A549 (cell line): ENCODE data around the gene BTLA. TPM values are rescaled to one million over a fixed set of nuclear protein-coding genes. Genes with fewer than 3 reads are reported as not detected.

ENCODE experiments used
- ATAC-seq, 2 experiments: fragments of 200-7000 bp in 1 of 2; fragments of >200 bp in 1 of 2; cut with Nextera tagmentation in 1 of 2; cut with Tn5 transposase in 1 of 2; 3 replicates each; pipeline versions ENCODE4 v1.8.0 to v1.9.1; 2018 to 2020; ENCODE audit warnings: mild to moderate bottlenecking in 1 of 2, moderate library complexity in 1 of 2
- CTCF ChIA-PET: fragments of 300-600 bp; sonication (Branson Sonifier 250); formaldehyde crosslinking; extraction: SDS; loops from one replicate; lab custom pipeline; 2021; ENCODE audit warnings: antibody characterized with exemption, inconsistent platforms; lab: Yijun Ruan, JAX
- POLR2A ChIA-PET: fragments of 350-600 bp; formaldehyde crosslinking; extraction: SDS; loops from one replicate; lab custom pipeline; 2021; ENCODE audit warnings: antibody characterized with exemption, inconsistent platforms; lab: Yijun Ruan, JAX
- DNase-seq, 2 experiments: peaks; one replicate each; pipeline versions ENCODE4 v3.0.0 to v3.0.0-alpha.2; 2011 to 2016; ENCODE audit warnings: low read depth in 1 of 2, low spot score in 1 of 2
- FAIRE-seq: peaks from 2 replicates; lab custom pipeline; 2011; peaks lifted over from hg19 to GRCh38; lab: Jason Lieb, UNC
- H3K27ac ChIP-seq, 2 experiments: fragments of >200 bp; sonication (Bioruptor Twin); formaldehyde crosslinking; 3 replicates each; pipeline ENCODE4 v1.5.1; 2016 to 2017
- H3K4me1 ChIP-seq: fragments of >200 bp; sonication (Bioruptor Twin); formaldehyde crosslinking; 3 replicates; pipeline ENCODE4 v1.6.1; 2016
- H3K4me2 ChIP-seq: fragments of >200 bp; sonication (Bioruptor Twin); formaldehyde crosslinking; 3 replicates; pipeline ENCODE4 v1.6.1; 2016
- H3K4me3 ChIP-seq: fragments of >200 bp; sonication (Bioruptor Twin); formaldehyde crosslinking; 3 replicates; pipeline ENCODE4 v1.5.1; 2016
- H3K9me3 ChIP-seq: fragments of >200 bp; sonication (Bioruptor Twin); formaldehyde crosslinking; 3 replicates; pipeline ENCODE4 v1.6.1; 2016
- BHLHE40 ChIP-seq: IDR thresholded peaks from 2 replicates; pipeline ENCODE4 v1.6.1; 2012; ENCODE audit warnings: low read depth, low read length, inconsistent platforms
- CBX2 ChIP-seq: fragments of 200-600 bp; sonication (generic); IDR thresholded peaks from 2 replicates; pipeline ENCODE4 v1.6.1; 2016; ENCODE audit warnings: low read depth, mild to moderate bottlenecking, borderline replicate concordance
- CBX8 ChIP-seq: fragments of 200-600 bp; sonication (generic); IDR thresholded peaks from 2 replicates; pipeline ENCODE4 v1.6.1; 2016
- CEBPB ChIP-seq, 2 experiments: fragments of >200 bp in 1 of 2; sonication (Bioruptor Twin) in 1 of 2; formaldehyde crosslinking in 1 of 2; IDR thresholded peaks; 2 replicates each; pipeline ENCODE4 v1.6.1; 2012 to 2016
- CHD4 ChIP-seq: fragments of 200-600 bp; sonication (generic); IDR thresholded peaks from 2 replicates; pipeline ENCODE4 v1.6.1; 2016; ENCODE audit warnings: antibody characterized with exemption, mild to moderate bottlenecking, borderline replicate concordance
- EHF ChIP-seq: fragments of 250-450 bp; sonication (Bioruptor Pico); IDR thresholded peaks from 2 replicates; pipeline ENCODE4 v1.5.0; 2020; ENCODE audit warnings: mild to moderate bottlenecking
- EP300 ChIP-seq, 2 experiments: fragments of >200 bp; sonication (Bioruptor Twin); formaldehyde crosslinking; IDR thresholded peaks; 2 replicates in 1 of 2; 3 replicates in 1 of 2; pipeline ENCODE4 v1.6.1; 2016 to 2017
- ESRRA ChIP-seq: fragments of 150-350 bp; IDR thresholded peaks from 2 replicates; pipeline ENCODE4 v1.6.1; 2014; ENCODE audit warnings: mild to moderate bottlenecking, low read length, borderline replicate concordance
- FOSB ChIP-seq: fragments of 250-450 bp; sonication (Bioruptor Pico); IDR thresholded peaks from 2 replicates; pipeline ENCODE4 v1.5.0; 2020; ENCODE audit warnings: mild to moderate bottlenecking, moderate library complexity
- FOXS1 ChIP-seq: fragments of 250-450 bp; sonication (Bioruptor Pico); IDR thresholded peaks from 2 replicates; pipeline ENCODE4 v1.5.0; 2020; ENCODE audit warnings: mild to moderate bottlenecking, moderate library complexity
- GATA3 ChIP-seq: IDR thresholded peaks from 2 replicates; pipeline ENCODE4 v1.6.1; 2012; ENCODE audit warnings: borderline replicate concordance
- HDAC2 ChIP-seq: fragments of 200-600 bp; sonication (generic); IDR thresholded peaks from 2 replicates; pipeline ENCODE4 v1.6.1; 2016
- HOXA7 ChIP-seq: fragments of 250-450 bp; sonication (Bioruptor Pico); IDR thresholded peaks from 2 replicates; pipeline ENCODE4 v1.5.0; 2020; ENCODE audit warnings: mild to moderate bottlenecking, moderate library complexity
- JUN ChIP-seq, 2 experiments: fragments of >200 bp; sonication (Bioruptor Twin); formaldehyde crosslinking; IDR thresholded peaks; 2 replicates in 1 of 2; 3 replicates in 1 of 2; pipeline ENCODE4 v1.6.1; 2016 to 2017
- KDM1A ChIP-seq: fragments of 200-600 bp; sonication (generic); IDR thresholded peaks from 2 replicates; pipeline ENCODE4 v1.6.1; 2016; ENCODE audit warnings: low read depth, mild to moderate bottlenecking
- KDM5A ChIP-seq: fragments of 200-600 bp; sonication (generic); IDR thresholded peaks from 2 replicates; pipeline ENCODE4 v1.6.1; 2016; ENCODE audit warnings: antibody characterized with exemption, mild to moderate bottlenecking
- MAFK ChIP-seq: fragments of 450-650 bp; IDR thresholded peaks from 2 replicates; pipeline ENCODE4 v1.6.1; 2014; ENCODE audit not compliant: partially characterized antibody
- MAZ ChIP-seq: fragments of 150-350 bp; IDR thresholded peaks from 2 replicates; pipeline ENCODE4 v1.6.1; 2014; ENCODE audit warnings: antibody characterized with exemption, low read depth, low read length, borderline replicate concordance
- NR3C1 ChIP-seq: fragments of >200 bp; sonication (Bioruptor Twin); formaldehyde crosslinking; IDR thresholded peaks from 3 replicates; pipeline ENCODE4 v1.6.1; 2017
- POLR2A ChIP-seq: IDR thresholded peaks from 2 replicates; pipeline ENCODE4 v1.6.1; 2012; ENCODE audit warnings: mild to moderate bottlenecking, low read length
- RAD21 ChIP-seq, 2 experiments: fragments of >200 bp in 1 of 2; sonication (Bioruptor Twin) in 1 of 2; formaldehyde crosslinking in 1 of 2; IDR thresholded peaks in 1 of 2; conservative IDR thresholded peaks in 1 of 2; 2 replicates in 1 of 2; 3 replicates in 1 of 2; pipeline ENCODE4 v1.6.1; 2012 to 2018; ENCODE audit warnings: inconsistent platforms in 1 of 2
- SREBF2 ChIP-seq: fragments of 450-650 bp; IDR thresholded peaks from 2 replicates; pipeline ENCODE4 v1.6.1; 2014; ENCODE audit warnings: mild to moderate bottlenecking, moderate library complexity
- TFCP2L1 ChIP-seq: fragments of 250-450 bp; sonication (Bioruptor Pico); IDR thresholded peaks from 2 replicates; pipeline ENCODE4 v1.5.0; 2021; ENCODE audit warnings: mild to moderate bottlenecking
- TP53 ChIP-seq: fragments of 250-450 bp; sonication (Bioruptor Pico); IDR thresholded peaks from 2 replicates; pipeline ENCODE4 v1.5.0; 2021; ENCODE audit warnings: mild to moderate bottlenecking, moderate library complexity
- ZC3H11A ChIP-seq: fragments of 450-650 bp; IDR thresholded peaks from 2 replicates; pipeline ENCODE4 v1.6.1; 2014; ENCODE audit warnings: antibody characterized with exemption, mild to moderate bottlenecking
- ZFP36 ChIP-seq: fragments of 450-650 bp; IDR thresholded peaks from 2 replicates; pipeline ENCODE4 v1.6.1; 2014; ENCODE audit warnings: borderline replicate concordance; ENCODE audit not compliant: partially characterized antibody
- ZSCAN20 ChIP-seq: fragments of 250-450 bp; sonication (Bioruptor Pico); IDR thresholded peaks from 2 replicates; pipeline ENCODE4 v1.8.0; 2022; ENCODE audit warnings: mild to moderate bottlenecking, moderate library complexity
- WGBS: methylation state at CpG from one replicate; pipeline ENCODE4 v1.1.6; 2017; ENCODE audit errors: missing lambda C conversion rate; 5-methylcytosine and 5-hydroxymethylcytosine counted together
- polyA plus RNA-seq, 4 experiments: library from polyadenylated mRNA; depleted of rRNA in 3 of 4; stranded (reverse); fragments of >200 nt; fragmentation: RNase III in 1 of 4; extraction: RNeasy Plus Mini Kit Qiagen cat#74134 plus additional on column Dnase treatment in 1 of 4; gene quantifications; 2 replicates in 3 of 4; 3 replicates in 1 of 4; pipeline ENCODE4 v1.2.3, GENCODE V29; 2011 to 2017
- TF ChIP-seq, protein P1 (sequence below): fragments of 250-450 bp; sonication (Bioruptor Pico); IDR thresholded peaks from 2 replicates; pipeline ENCODE4 v1.5.0; 2020; ENCODE audit warnings: low read depth, mild to moderate bottlenecking, moderate library complexity
- TF ChIP-seq, protein P2 (sequence below): fragments of >200 bp; sonication (Bioruptor Twin); formaldehyde crosslinking; IDR thresholded peaks from 3 replicates; pipeline ENCODE4 v1.6.1; 2016
- TF ChIP-seq, protein P3 (sequence below): fragments of >200 bp; sonication (Bioruptor Twin); formaldehyde crosslinking; IDR thresholded peaks from 3 replicates; pipeline ENCODE4 v1.5.1; 2016
- TF ChIP-seq, protein P4 (sequence below): IDR thresholded peaks from 2 replicates; pipeline ENCODE4 v1.6.1; 2012

Gene BTLA
- polyA plus RNA-seq, 2 of the 4 experiments (the other 2 are of a cell fraction), result 0.03 TPM; not detected in 1

DNA sequence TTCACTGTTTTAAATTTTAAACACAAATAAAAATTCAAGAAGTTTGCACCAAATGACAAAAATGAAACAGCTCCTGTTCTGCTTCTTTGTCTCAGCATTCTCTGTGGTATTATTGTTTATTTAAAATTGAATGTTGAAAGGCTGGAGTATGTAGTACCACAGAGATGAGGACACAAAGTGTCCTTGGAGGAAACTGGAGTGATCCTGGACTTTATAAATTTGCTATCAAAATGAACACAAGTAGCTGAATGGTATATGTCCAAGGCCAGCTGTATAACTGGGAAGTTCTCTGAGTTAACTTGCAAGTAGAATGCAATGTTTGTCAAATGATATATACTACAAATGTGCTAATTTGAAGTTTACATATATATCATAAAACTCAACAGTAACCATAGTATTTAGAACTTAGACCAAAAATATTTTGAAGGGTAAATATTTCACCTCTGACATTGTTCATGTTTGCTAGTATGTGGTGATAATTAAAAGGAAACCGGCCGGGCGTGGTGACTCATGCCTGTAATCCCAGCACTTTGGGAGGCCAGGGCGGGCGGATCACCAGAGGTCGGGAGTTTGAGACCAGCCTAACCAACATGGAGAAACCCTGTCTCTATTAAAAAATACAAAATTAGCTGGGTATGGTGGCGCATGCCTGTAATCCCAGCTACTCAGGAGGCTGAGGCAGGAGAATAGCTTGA lies 12.3 kb downstream of the BTLA start:
- Histone ChIP-seq H3K4me2 (no peak overlapping the region), H3K9me3 (no peaks in the 10 kb centered on the region), H3K4me1 (no peaks in the 10 kb centered on the region), H3K4me3 (no peak overlapping the region), H3K27ac (no peak overlapping the region)
- POLR2A ChIA-PET, result no interaction called here
- 57% methylated on average over 7 of the region's 7 CpGs for WGBS
- ATAC-seq (no peak), FAIRE-seq (no peak), DNase-seq (no peak)
- TF ChIP-seq SREBF2 (no peak), KDM1A (no peak), MAFK (no peak), HOXA7 (no peak), POLR2A (no peak), ZFP36 (no peak), FOXS1 (no peak), KDM5A (no peak), GATA3 (no peak), ESRRA (no peak), EP300 (IDR thresholded peaks at IDR 0.05) (no peak), BHLHE40 (no peak), CBX2 (no peak)
- TF ChIP-seq, protein P1, sequence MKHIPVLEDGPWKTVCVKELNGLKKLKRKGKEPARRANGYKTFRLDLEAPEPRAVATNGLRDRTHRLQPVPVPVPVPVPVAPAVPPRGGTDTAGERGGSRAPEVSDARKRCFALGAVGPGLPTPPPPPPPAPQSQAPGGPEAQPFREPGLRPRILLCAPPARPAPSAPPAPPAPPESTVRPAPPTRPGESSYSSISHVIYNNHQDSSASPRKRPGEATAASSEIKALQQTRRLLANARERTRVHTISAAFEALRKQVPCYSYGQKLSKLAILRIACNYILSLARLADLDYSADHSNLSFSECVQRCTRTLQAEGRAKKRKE (CRISPR knock-in tag), result no peak
- TF ChIP-seq, protein P2, sequence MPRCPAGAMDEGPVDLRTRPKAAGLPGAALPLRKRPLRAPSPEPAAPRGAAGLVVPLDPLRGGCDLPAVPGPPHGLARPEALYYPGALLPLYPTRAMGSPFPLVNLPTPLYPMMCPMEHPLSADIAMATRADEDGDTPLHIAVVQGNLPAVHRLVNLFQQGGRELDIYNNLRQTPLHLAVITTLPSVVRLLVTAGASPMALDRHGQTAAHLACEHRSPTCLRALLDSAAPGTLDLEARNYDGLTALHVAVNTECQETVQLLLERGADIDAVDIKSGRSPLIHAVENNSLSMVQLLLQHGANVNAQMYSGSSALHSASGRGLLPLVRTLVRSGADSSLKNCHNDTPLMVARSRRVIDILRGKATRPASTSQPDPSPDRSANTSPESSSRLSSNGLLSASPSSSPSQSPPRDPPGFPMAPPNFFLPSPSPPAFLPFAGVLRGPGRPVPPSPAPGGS, result no peak
- TF ChIP-seq, protein P3, sequence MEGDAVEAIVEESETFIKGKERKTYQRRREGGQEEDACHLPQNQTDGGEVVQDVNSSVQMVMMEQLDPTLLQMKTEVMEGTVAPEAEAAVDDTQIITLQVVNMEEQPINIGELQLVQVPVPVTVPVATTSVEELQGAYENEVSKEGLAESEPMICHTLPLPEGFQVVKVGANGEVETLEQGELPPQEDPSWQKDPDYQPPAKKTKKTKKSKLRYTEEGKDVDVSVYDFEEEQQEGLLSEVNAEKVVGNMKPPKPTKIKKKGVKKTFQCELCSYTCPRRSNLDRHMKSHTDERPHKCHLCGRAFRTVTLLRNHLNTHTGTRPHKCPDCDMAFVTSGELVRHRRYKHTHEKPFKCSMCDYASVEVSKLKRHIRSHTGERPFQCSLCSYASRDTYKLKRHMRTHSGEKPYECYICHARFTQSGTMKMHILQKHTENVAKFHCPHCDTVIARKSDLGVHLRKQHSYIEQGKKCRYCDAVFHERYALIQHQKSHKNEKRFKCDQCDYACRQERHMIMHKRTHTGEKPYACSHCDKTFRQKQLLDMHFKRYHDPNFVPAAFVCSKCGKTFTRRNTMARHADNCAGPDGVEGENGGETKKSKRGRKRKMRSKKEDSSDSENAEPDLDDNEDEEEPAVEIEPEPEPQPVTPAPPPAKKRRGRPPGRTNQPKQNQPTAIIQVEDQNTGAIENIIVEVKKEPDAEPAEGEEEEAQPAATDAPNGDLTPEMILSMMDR, result no peak
- CTCF ChIA-PET, result no interaction called here

DNA sequence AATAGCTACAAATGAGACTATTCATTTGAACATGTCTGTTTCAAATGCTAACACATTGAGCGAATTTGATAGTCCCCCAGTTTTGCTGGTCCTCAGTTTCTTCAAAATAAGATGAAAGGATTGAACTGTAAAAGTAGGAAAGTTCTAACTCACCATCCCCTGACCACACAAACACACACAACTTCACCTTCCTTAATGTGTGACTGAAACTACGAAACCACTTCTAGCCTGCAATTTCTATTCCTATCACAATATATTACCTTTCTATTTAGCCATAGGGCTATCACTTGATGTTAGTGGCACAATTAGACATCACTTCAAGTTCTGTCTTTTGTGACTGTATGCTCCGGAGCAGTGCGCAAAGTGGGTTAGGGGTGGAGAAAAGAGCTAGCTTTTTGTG lies 14.9 kb downstream of the BTLA start:
- no peak for FAIRE-seq
- ATAC-seq, result no peak

More for the DNA sequence above, 14.9 kb downstream of the BTLA start:
- TF ChIP-seq HDAC2 (no peak), POLR2A (no peak), ZSCAN20 (CRISPR knock-in tag) (no peak), EHF (no peak), TFCP2L1 (CRISPR knock-in tag) (no peak), RAD21 (conservative IDR thresholded peaks at IDR 0.05 in 1 of 2, IDR thresholded peaks at IDR 0.05 in 1 of 2) (no peak), ZC3H11A (no peak), NR3C1 (no peak), CHD4 (no peak), CBX2 (no peak), MAZ (no peak), CEBPB (IDR thresholded peaks at IDR 0.05) (no peak), CBX8 (no peak), FOSB (no peak), MAFK (no peak), JUN (IDR thresholded peaks at IDR 0.05) (no peak), TP53 (CRISPR knock-in tag) (no peak)
- TF ChIP-seq, protein P3, result no peak
- TF ChIP-seq, protein P4, sequence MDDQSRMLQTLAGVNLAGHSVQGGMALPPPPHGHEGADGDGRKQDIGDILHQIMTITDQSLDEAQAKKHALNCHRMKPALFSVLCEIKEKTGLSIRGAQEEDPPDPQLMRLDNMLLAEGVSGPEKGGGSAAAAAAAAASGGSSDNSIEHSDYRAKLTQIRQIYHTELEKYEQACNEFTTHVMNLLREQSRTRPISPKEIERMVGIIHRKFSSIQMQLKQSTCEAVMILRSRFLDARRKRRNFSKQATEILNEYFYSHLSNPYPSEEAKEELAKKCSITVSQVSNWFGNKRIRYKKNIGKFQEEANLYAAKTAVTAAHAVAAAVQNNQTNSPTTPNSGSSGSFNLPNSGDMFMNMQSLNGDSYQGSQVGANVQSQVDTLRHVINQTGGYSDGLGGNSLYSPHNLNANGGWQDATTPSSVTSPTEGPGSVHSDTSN, result no peak
- Histone ChIP-seq H3K4me1 (no peaks in the 10 kb centered on the region), H3K9me3 (no peaks in the 10 kb centered on the region), H3K4me3 (no peak overlapping the region), H3K27ac (no peak overlapping the region), H3K4me2 (no peak overlapping the region)
- CTCF ChIA-PET, result no interaction called here
- 62% methylated on average over 4 of the region's 4 CpGs for WGBS
- POLR2A ChIA-PET, result no interaction called here
- DNase-seq, result no peak
